Natural killer cell (primary cell): ENCODE data around the gene CARD18. TPM values are rescaled to one million over a fixed set of nuclear protein-coding genes. Genes with fewer than 3 reads are reported as not detected.

Experiments used
- ATAC-seq, 3 donors: fragments of 150-1000 bp in 2 of 3; fragments of 200-7000 bp in 1 of 3; cut with Tn5 transposase; 1 replicate in 1 of 3; 2 replicates in 2 of 3; pipeline ENCODE4 v1.10.0; 2021; ENCODE audit warnings: mild to moderate bottlenecking in 2 of 3, moderate library complexity in 2 of 3
- DNase-seq, 2 donors: peaks; one replicate each; pipeline versions ENCODE4 v3.0.0 to v3.0.0-alpha.2; 2013 to 2021; ENCODE audit warnings: mixed read lengths in 1 of 2
- H3K27ac ChIP-seq: one replicate; pipeline ENCODE4 v1.5.1; 2013; ENCODE audit warnings: mild to moderate bottlenecking, low read length
- H3K27me3 ChIP-seq: one replicate; pipeline ENCODE4 v1.6.1; 2013; ENCODE audit warnings: low read length; ENCODE audit not compliant: control insufficient read depth, insufficient read depth
- H3K36me3 ChIP-seq: one replicate; pipeline ENCODE4 v1.6.1; 2013; ENCODE audit warnings: low read length; ENCODE audit not compliant: control insufficient read depth, insufficient read depth
- H3K4me1 ChIP-seq: one replicate; pipeline ENCODE4 v1.6.1; 2013; ENCODE audit warnings: low read length; ENCODE audit not compliant: control insufficient read depth, insufficient read depth
- H3K4me3 ChIP-seq: one replicate; pipeline ENCODE4 v1.5.1; 2013; ENCODE audit warnings: low read length
- H3K9me3 ChIP-seq: one replicate; pipeline ENCODE4 v1.6.1; 2013; ENCODE audit warnings: low read length; ENCODE audit not compliant: control insufficient read depth, insufficient read depth
- H3K27ac Mint-ChIP-seq, 2 donors: one replicate each; pipeline ENCODE4 v1.8.0; 2022; ENCODE audit warnings: mild to moderate bottlenecking in 2 of 2, mixed read lengths in 2 of 2, moderate library complexity in 1 of 2
- H3K27me3 Mint-ChIP-seq, 2 donors: one replicate each; pipeline ENCODE4 v1.8.0; 2022; ENCODE audit warnings: low read depth in 2 of 2, mixed read lengths in 2 of 2
- H3K36me3 Mint-ChIP-seq: one replicate; pipeline ENCODE4 v1.8.0; 2022; ENCODE audit warnings: mixed read lengths
- H3K4me1 Mint-ChIP-seq, 2 donors: one replicate each; pipeline ENCODE4 v1.8.0; 2022; ENCODE audit warnings: mixed read lengths in 2 of 2
- H3K4me3 Mint-ChIP-seq: one replicate; pipeline ENCODE4 v1.8.0; 2022; ENCODE audit warnings: mild to moderate bottlenecking, moderate library complexity, mixed read lengths
- H3K9me3 Mint-ChIP-seq, 2 donors: one replicate each; pipeline ENCODE4 v1.8.0; 2022; ENCODE audit warnings: mixed read lengths in 2 of 2
- WGBS: methylation state at CpG from one replicate; pipeline ENCODE4 v1.1.7; 2013; ENCODE audit warnings: missing lambda C conversion rate; ENCODE audit not compliant: insufficient coverage; 5-methylcytosine and 5-hydroxymethylcytosine counted together
- intact Hi-C: fragments of 100-400 bp; cut with micrococcal nuclease; formaldehyde crosslinking; loops from one replicate; pipeline ENCODE4 v1.14.2; 2022
- total RNA-seq, 4 donors: library from RNA; stranded (reverse); fragments of 120-200 nt in 1 of 4; gene quantifications; one replicate each; pipeline versions ENCODE4 v1.2.3 to v1.2.4, GENCODE V29; 2013 to 2022
- TF ChIP-seq, protein P1 (sequence below): fragments of 200-600 bp; IDR thresholded peaks from one replicate; pipeline ENCODE4 v1.8.0; 2022; ENCODE audit warnings: antibody characterized with exemption

The CARD18 gene
- total RNA-seq, 3 donors from 2014 or later (not counting 1 experiment from before 2014, with no cell fraction given): not detected

- Mint-ChIP-seq H3K27ac (no peak overlapping the region), H3K9me3 (peaks cover 0 to 2% of the 10 kb centered on the region in 2 donors), H3K36me3 (no peaks in the 10 kb centered on the region), H3K4me3 (no peak overlapping the region), H3K4me1 (no peaks in the 10 kb centered on the region), H3K27me3 (no peaks in the 10 kb centered on the region)
- DNase-seq: peak in 1 of 2 donors; percentile 7
- Histone ChIP-seq H3K27ac (no peak overlapping the region), H3K4me3 (no peak overlapping the region), H3K27me3 (no peaks in the 10 kb centered on the region), H3K36me3 (no peaks in the 10 kb centered on the region), H3K4me1 (no peaks in the 10 kb centered on the region), H3K9me3 (no peaks in the 10 kb centered on the region)
- ATAC-seq: no peak
- intact Hi-C loops: no loop called here
- TF ChIP-seq, protein P1, sequence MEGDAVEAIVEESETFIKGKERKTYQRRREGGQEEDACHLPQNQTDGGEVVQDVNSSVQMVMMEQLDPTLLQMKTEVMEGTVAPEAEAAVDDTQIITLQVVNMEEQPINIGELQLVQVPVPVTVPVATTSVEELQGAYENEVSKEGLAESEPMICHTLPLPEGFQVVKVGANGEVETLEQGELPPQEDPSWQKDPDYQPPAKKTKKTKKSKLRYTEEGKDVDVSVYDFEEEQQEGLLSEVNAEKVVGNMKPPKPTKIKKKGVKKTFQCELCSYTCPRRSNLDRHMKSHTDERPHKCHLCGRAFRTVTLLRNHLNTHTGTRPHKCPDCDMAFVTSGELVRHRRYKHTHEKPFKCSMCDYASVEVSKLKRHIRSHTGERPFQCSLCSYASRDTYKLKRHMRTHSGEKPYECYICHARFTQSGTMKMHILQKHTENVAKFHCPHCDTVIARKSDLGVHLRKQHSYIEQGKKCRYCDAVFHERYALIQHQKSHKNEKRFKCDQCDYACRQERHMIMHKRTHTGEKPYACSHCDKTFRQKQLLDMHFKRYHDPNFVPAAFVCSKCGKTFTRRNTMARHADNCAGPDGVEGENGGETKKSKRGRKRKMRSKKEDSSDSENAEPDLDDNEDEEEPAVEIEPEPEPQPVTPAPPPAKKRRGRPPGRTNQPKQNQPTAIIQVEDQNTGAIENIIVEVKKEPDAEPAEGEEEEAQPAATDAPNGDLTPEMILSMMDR: no peak
- WGBS: 25% methylated on average over 2 of the region's 2 CpGs
Observed at GRCh38 chr11:105181100-105181499, 41.5 kb upstream of the CARD18 start.

- no peak overlapping the region for H3K27ac ChIP-seq
Observed at GRCh38 chr11:105179542-105180278, 40.1 kb upstream of the CARD18 start.

GRCh38 chr11:105177658-105178057 lies 38.1 kb upstream of the CARD18 start:
- Histone ChIP-seq H3K27me3 (no peaks in the 10 kb centered on the region), H3K36me3 (no peaks in the 10 kb centered on the region), H3K27ac (no peak overlapping the region), H3K9me3 (no peaks in the 10 kb centered on the region), H3K4me3 (no peak overlapping the region), H3K4me1 (no peaks in the 10 kb centered on the region)
- Mint-ChIP-seq H3K36me3 (no peaks in the 10 kb centered on the region), H3K4me3 (no peak overlapping the region), H3K4me1 (no peaks in the 10 kb centered on the region), H3K27ac (no peak overlapping the region), H3K9me3 (peaks cover 0 to 2% of the 10 kb centered on the region in 2 donors), H3K27me3 (no peaks in the 10 kb centered on the region)
- ATAC-seq: no peak
- TF ChIP-seq, protein P1: no peak
- no peak for DNase-seq
- intact Hi-C loops: no loop called here

More at GRCh38 chr11:105179542-105180278, 40.1 kb upstream of the CARD18 start:
- H3K9me3 Mint-ChIP-seq: peaks cover 0 to 2% of the 10 kb centered on the region in 2 donors
- TF ChIP-seq, protein P1: no peak
- no peaks in the 10 kb centered on the region for H3K27me3 Mint-ChIP-seq
- Histone ChIP-seq H3K4me3 (no peak overlapping the region), H3K27me3 (no peaks in the 10 kb centered on the region), H3K4me1 (no peaks in the 10 kb centered on the region), H3K9me3 (no peaks in the 10 kb centered on the region), H3K36me3 (no peaks in the 10 kb centered on the region)
- 76% methylated on average over 2 of the region's 5 CpGs for WGBS
- intact Hi-C loops: no loop called here
- DNase-seq: no peak
- no peaks in the 10 kb centered on the region for H3K36me3 Mint-ChIP-seq
- H3K27ac Mint-ChIP-seq: no peak overlapping the region
- H3K4me3 Mint-ChIP-seq: no peak overlapping the region
- ATAC-seq: no peak
- no peaks in the 10 kb centered on the region for H3K4me1 Mint-ChIP-seq

- Mint-ChIP-seq H3K4me3 (no peak overlapping the region), H3K27me3 (no peaks in the 10 kb centered on the region), H3K27ac (no peak overlapping the region), H3K36me3 (no peaks in the 10 kb centered on the region), H3K9me3 (peaks cover 5 to 6% of the 10 kb centered on the region in 2 donors), H3K4me1 (no peaks in the 10 kb centered on the region)
- Histone ChIP-seq H3K27ac (no peak overlapping the region), H3K9me3 (no peaks in the 10 kb centered on the region), H3K4me1 (no peaks in the 10 kb centered on the region), H3K36me3 (no peaks in the 10 kb centered on the region), H3K27me3 (no peaks in the 10 kb centered on the region), H3K4me3 (no peak overlapping the region)
- intact Hi-C loops: no loop called here
- ATAC-seq (no peak), DNase-seq (no peak)
- TF ChIP-seq, protein P1: no peak
Observed at GRCh38 chr11:105168457-105168856, 28.9 kb upstream of the CARD18 start.
